ENCODE data around the gene DZIP1. TPM values are rescaled to one million over a fixed set of nuclear protein-coding genes. Genes with fewer than 3 reads are reported as not detected.

DZIP1 gene
- total and polyA plus RNA-seq, 2 of the 8 experiments (the other 6 are each of a cell fraction or from before 2014, with no cell fraction given): 7.6 to 24.6 TPM

GRCh38 chr13:95647321-95647720 is 2.8 kb upstream of the DZIP1 start:
- H4K20me1 ChIP-seq (replicated peaks in 1 of 2; ENCODE audit: control insufficient read depth in 1 of 2, insufficient read depth in 2 of 2, low read length in 2 of 2): no peaks in the 10 kb centered on the region
- H2BK120ac ChIP-seq (replicated peaks; ENCODE audit: low read depth, low read length): no peak overlapping the region
- peaks cover 3 to 9% (median 4%) of the 10 kb centered on the region in 4 experiments; a peak in 6 of 7 replicates for H3K4me1 ChIP-seq (replicated peaks in 1 of 4; ENCODE audit: control insufficient read depth in 3 of 4, insufficient read depth in 4 of 4, low read length in 3 of 4)
- H3K79me2 ChIP-seq (ENCODE audit: control insufficient read depth in 1 of 2, insufficient read depth in 2 of 2, low read length in 2 of 2): no peaks in the 10 kb centered on the region
- DNase-seq (ENCODE audit: low read depth in 1 of 2, low spot score in 2 of 2): no peak
- no peak overlapping the region for H2BK20ac ChIP-seq (ENCODE audit: low read length)
- 0 out of 2 replicates have a peak, but pooled peaks cover 2% of the 10 kb centered on the region for H3K79me1 ChIP-seq (ENCODE audit: low read depth, low read length)
- no peak overlapping the region for H3K4me3 ChIP-seq (ENCODE audit: extremely low read depth in 1 of 4, insufficient read depth in 2 of 4, low read depth in 3 of 4, low read length in 4 of 4)
- no peaks in the 10 kb centered on the region for H3K36me3 ChIP-seq (ENCODE audit: control insufficient read depth in 2 of 4, insufficient read depth in 4 of 4, low read length in 3 of 4)
- 0 out of 4 replicates have a peak, but pooled peaks cover 0 to 4% of the 10 kb centered on the region in 2 experiments for H3K9me3 ChIP-seq (ENCODE audit: insufficient read depth in 2 of 2, low read depth in 1 of 2, low read length in 1 of 2)
- ChIA-PET CTCF (ENCODE audit: partially characterized antibody) (interaction anchor here (0.8 to 1.8 kb wide), 3 partner anchors 8 to 23 kb away, joined by 3 to 4 read pairs (median 3); no protein-coding TSS in a partner anchor), POLR2A (ENCODE audit: partially characterized antibody) (no interaction called here)
- H3K4me2 ChIP-seq (ENCODE audit: insufficient read depth in 1 of 2, low read depth in 2 of 2, low read length in 2 of 2): no peak overlapping the region
- H4K8ac ChIP-seq (ENCODE audit: extremely low read depth, insufficient read depth, low read length): no peak overlapping the region
- no peak overlapping the region for H3K9ac ChIP-seq (replicated peaks in 1 of 4; ENCODE audit: extremely low read depth in 1 of 4, low read depth in 3 of 4, low read length in 3 of 4)
- 88% methylated on average over 6 of the region's 6 CpGs; no CpG with 5 or more reads in 1 of the 2 experiments for WGBS, 2 experiments (ENCODE audit: extremely low coverage in 1 of 2, insufficient coverage in 1 of 2, insufficient read length in 1 of 2, insufficient replicate concordance in 2 of 2, low coverage in 1 of 2, low lambda C conversion rate in 2 of 2, missing lambda C conversion rate in 1 of 2)
- no peak overlapping the region for H2BK15ac ChIP-seq (ENCODE audit: low read length)
- no peak overlapping the region for H4K5ac ChIP-seq (ENCODE audit: insufficient read length, low read depth, low read length)
- no peak overlapping the region for H2AFZ ChIP-seq (ENCODE audit: low read length)
- H3K27me3 ChIP-seq (replicated peaks in 1 of 4; ENCODE audit: control insufficient read depth in 3 of 4, extremely low read depth in 1 of 4, insufficient read depth in 3 of 4, low read length in 3 of 4): no peaks in the 10 kb centered on the region
- H3K4ac ChIP-seq (replicated peaks; ENCODE audit: insufficient read length, low read depth, low read length): no peak overlapping the region
- no peak overlapping the region for H3K14ac ChIP-seq (ENCODE audit: insufficient read length)
- no peak for FAIRE-seq
- no peak overlapping the region for H3K18ac ChIP-seq (ENCODE audit: extremely low read depth, low read length)
- H3K23ac ChIP-seq (ENCODE audit: insufficient read length): no peak overlapping the region
- H2BK5ac ChIP-seq (ENCODE audit: low read depth, low read length): no peak overlapping the region
- H2AK5ac ChIP-seq (ENCODE audit: low read depth, low read length): no peak overlapping the region
- H2BK12ac ChIP-seq (ENCODE audit: low read depth, low read length): no peak overlapping the region
- H3K27ac ChIP-seq (ENCODE audit: low read depth, low read length): no peak overlapping the region
- peaks cover 7% of the 10 kb centered on the region for H3K23me2 ChIP-seq (ENCODE audit: low read depth, low read length)
- H3K56ac ChIP-seq (replicated peaks; ENCODE audit: insufficient read length, low read depth, low read length): no peak overlapping the region
- H4K91ac ChIP-seq (replicated peaks; ENCODE audit: insufficient read length, low read length): no peak overlapping the region
- TF ChIP-seq CTBP2 (IDR thresholded peaks at IDR 0.05; ENCODE audit: borderline replicate concordance, insufficient read depth, insufficient read length, low read length) (no peak), TAF7 (optimal IDR thresholded peaks at IDR 0.05; ENCODE audit: borderline replicate concordance, low read depth, low read length) (no peak), SP1 (IDR thresholded peaks at IDR 0.05; ENCODE audit: low read depth, low read length) (no peak), GABPA (IDR thresholded peaks at IDR 0.05; ENCODE audit: borderline replicate concordance, insufficient read depth, low read length) (no peak), CTCF (IDR thresholded peaks at IDR 0.05; ENCODE audit: control extremely low read depth in 1 of 3, insufficient read depth in 1 of 3, low read depth in 1 of 3, low read length in 3 of 3) (no peak), SP4 (IDR thresholded peaks at IDR 0.05; ENCODE audit: low read length) (no peak), POLR2AphosphoS5 (IDR thresholded peaks at IDR 0.05; ENCODE audit: low read depth, low read length) (no peak), ATF2 (IDR thresholded peaks at IDR 0.05; ENCODE audit: low read length) (no peak)

Measured in H1 (cell line).